GM11168 (cell line): ENCODE results near the gene HPCA.

Experiments
- in situ Hi-C: fragments of 300-500 bp; cut with MboI; formaldehyde crosslinking; loops from one replicate; pipeline ENCODE4 v1.12.0; 2022; ENCODE audit warnings: low sequenced_read_pairs; ENCODE audit not compliant: unreplicated experiment

HPCA gene

GRCh38 chr1:32927441-32927840 is 41.1 kb downstream of the HPCA start:
- in situ Hi-C loops, result loop anchor here (10.0 kb wide), 1 partner anchor 127 kb away; no protein-coding TSS in a partner anchor

- in situ Hi-C loops, result loop anchor here (10.0 kb wide), 1 partner anchor 127 kb away; no protein-coding TSS in a partner anchor
These were observed 42.0 kb downstream of the HPCA start for GRCh38 chr1:32928285-32928684.

GRCh38 chr1:32928715-32929114 is 42.4 kb downstream of the HPCA start:
- in situ Hi-C loops, result loop anchor here (10.0 kb wide), 1 partner anchor 126 kb away; no protein-coding TSS in a partner anchor

- in situ Hi-C loops, result loop anchor here (10.0 kb wide), 1 partner anchor 125 kb away; no protein-coding TSS in a partner anchor
These were observed 43.1 kb downstream of the HPCA start for GRCh38 chr1:32929366-32929765.

- in situ Hi-C loops, result no loop called here
These were observed 45.5 kb downstream of the HPCA start for GRCh38 chr1:32931760-32932159.

- in situ Hi-C loops, result no loop called here
These were observed 47.5 kb downstream of the HPCA start for GRCh38 chr1:32933742-32934322.

GRCh38 chr1:32934535-32934934 is 48.2 kb downstream of the HPCA start:
- in situ Hi-C loops, result no loop called here

GRCh38 chr1:32937061-32937460 is 50.8 kb downstream of the HPCA start:
- in situ Hi-C loops, result no loop called here

- in situ Hi-C loops, result loop anchor here (5.0 kb wide), 1 partner anchor 67 kb away; no protein-coding TSS in a partner anchor
These were observed 53.5 kb downstream of the HPCA start for GRCh38 chr1:32939655-32940371.

- in situ Hi-C loops, result loop anchor here (5.0 kb wide), 1 partner anchor 63 kb away; no protein-coding TSS in a partner anchor
These were observed 57.9 kb downstream of the HPCA start for GRCh38 chr1:32944180-32944579.
